GM23248 (cell line): ENCODE results near the gene C2CD4C.

ENCODE experiments used
- EZH2 ChIP-seq: fragments of 200-600 bp; sonication (generic); IDR thresholded peaks from 2 replicates; pipeline ENCODE4 v1.6.1; 2018; ENCODE audit warnings: antibody characterized with exemption, mild to moderate bottlenecking; ENCODE audit not compliant: insufficient read depth, poor library complexity, severe bottlenecking
- EZH2phosphoT487 ChIP-seq: fragments of 200-600 bp; sonication (generic); IDR thresholded peaks from 2 replicates; pipeline ENCODE4 v1.6.1; 2018; ENCODE audit warnings: antibody characterized with exemption, moderate library complexity, mild to moderate bottlenecking, low read depth; ENCODE audit not compliant: insufficient read depth

- TF ChIP-seq EZH2phosphoT487 (no peak), EZH2 (no peak)
Measured at GRCh38 chr19:439167-439900, 30.4 kb upstream of the C2CD4C start.
